Measurements from ENCODE around the gene LHX3.
"Not testable (repeated sequence)": the region's sequence is repeated elsewhere in the genome, so short reads cannot be mapped to it uniquely, and the experiment has no call there.

Gene LHX3

GRCh38 chr9:136241542-136241941, 36.6 kb upstream of the LHX3 start:
- DNase-seq: no peak

GRCh38 chr9:136240941-136241340, 36.0 kb upstream of the LHX3 start:
- DNase-seq: no peak

GRCh38 chr9:136239983-136240330, 35.0 kb upstream of the LHX3 start:
- no peak for DNase-seq

- DNase-seq: no peak
Observed at GRCh38 chr9:136239135-136239982, 34.4 kb upstream of the LHX3 start.

GRCh38 chr9:136238342-136238732, 33.4 kb upstream of the LHX3 start:
- DNase-seq: no peak

- DNase-seq: no peak
Observed at GRCh38 chr9:136237486-136238341, 32.8 kb upstream of the LHX3 start.

GRCh38 chr9:136236471-136237410, 31.8 kb upstream of the LHX3 start:
- not testable (repeated sequence) for DNase-seq

- no peak for DNase-seq
Observed at GRCh38 chr9:136235709-136236455, 31.0 kb upstream of the LHX3 start.

- DNase-seq: no peak
Observed at GRCh38 chr9:136235171-136235570, 30.2 kb upstream of the LHX3 start.

GRCh38 chr9:136234597-136234996, 29.7 kb upstream of the LHX3 start:
- no peak for DNase-seq

GRCh38 chr9:136233868-136234267, 28.9 kb upstream of the LHX3 start:
- DNase-seq: no peak

- DNase-seq: no peak
Observed at GRCh38 chr9:136233411-136233810, 28.5 kb upstream of the LHX3 start.

GRCh38 chr9:136232969-136233368, 28.0 kb upstream of the LHX3 start:
- DNase-seq: no peak

GRCh38 chr9:136231478-136232297, 26.8 kb upstream of the LHX3 start:
- no peak for DNase-seq

GRCh38 chr9:136230773-136231172, 25.8 kb upstream of the LHX3 start:
- DNase-seq: no peak

- no peak for DNase-seq
Observed at GRCh38 chr9:136230365-136230764, 25.4 kb upstream of the LHX3 start.

GRCh38 chr9:136229096-136230065, 24.5 kb upstream of the LHX3 start:
- DNase-seq: no peak

- no peak for DNase-seq
Observed at GRCh38 chr9:136228107-136228875, 23.4 kb upstream of the LHX3 start.

All from stimulated activated CD4-positive, alpha-beta T cell treated with anti-CD3 and anti-CD28 coated beads, Interleukin-2, amount 100 ng/mL, for 24 hours (primary cell).